HG03045 (cell line): Measurements from ENCODE around the gene TSTD1.
"Not testable (repeated sequence)": the region's sequence is repeated elsewhere in the genome, so short reads cannot be mapped to it uniquely, and the experiment has no call there.

ENCODE experiments used
- ATAC-seq: cut with Tn5 transposase; IDR thresholded peaks from one replicate; pipeline ENCODE4 v1.9.1; 2021; ENCODE audit warnings: mild to moderate bottlenecking, moderate library complexity; ENCODE audit not compliant: unreplicated experiment

Gene TSTD1

DNA sequence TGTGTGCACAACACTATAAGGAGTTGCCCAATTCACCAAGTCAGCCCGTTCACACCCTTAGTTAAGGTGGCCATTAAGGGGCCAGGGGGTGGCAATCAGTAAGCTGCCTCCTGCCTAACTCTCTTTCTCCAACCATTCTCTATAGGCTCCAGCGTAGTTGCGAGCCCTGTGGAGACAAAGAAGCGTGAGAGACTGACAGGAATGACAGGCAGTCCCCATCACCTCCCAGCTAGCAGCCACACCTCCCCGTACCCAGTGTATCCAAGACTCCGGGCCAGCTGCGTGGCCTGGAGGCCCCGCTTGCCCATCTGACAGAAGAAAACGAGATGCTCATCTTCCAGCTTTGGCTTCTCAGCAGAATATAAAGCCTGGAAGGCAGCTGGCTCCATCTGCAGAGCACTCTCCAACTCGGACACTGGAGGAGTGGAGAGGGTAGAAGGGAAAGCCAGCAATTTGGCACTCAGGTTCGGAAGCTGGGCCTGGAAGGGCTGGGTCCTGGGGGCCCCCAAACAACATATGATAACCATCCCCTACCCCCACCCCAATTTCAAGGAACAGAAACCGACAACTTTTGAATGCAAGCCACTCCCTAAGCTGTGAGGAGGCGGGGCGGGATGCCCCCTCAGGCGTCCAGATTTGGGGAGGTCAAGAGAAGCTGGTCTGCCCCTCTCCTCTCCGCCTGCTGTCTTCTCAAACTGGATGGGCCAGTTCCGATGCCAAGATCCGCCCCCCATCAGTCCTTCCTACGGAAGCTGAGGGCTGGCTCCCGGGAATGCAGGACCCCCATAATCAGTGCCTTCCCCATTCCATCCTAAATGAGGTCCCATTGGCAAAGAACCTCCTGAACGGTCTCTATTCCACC is 872 bp downstream of the TSTD1 start:
- no peak for ATAC-seq

DNA sequence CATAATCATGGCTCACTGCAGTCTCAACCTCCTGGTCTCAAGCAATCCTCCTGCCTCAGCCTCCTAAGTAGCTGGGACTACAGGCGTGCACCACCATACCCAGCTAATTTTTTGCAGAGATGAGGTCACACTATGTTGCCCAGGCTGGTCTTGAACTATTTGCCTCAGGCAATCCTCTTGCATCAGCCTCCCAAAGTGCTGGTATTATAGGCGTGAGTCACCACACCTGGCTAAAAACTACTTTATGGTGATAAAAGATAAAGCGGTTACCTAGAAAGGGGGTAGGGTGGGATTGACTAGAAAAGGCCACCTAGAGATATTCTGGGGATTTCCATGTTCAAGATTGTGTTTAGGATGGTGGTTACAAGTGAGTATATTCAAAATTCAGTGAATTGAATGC is 5.0 kb downstream of the TSTD1 start:
- ATAC-seq: no peak

GRCh38 chr1:161032409-161032808 is 6.4 kb downstream of the TSTD1 start:
- ATAC-seq: no peak

- no peak for ATAC-seq
These were observed 6.9 kb downstream of the TSTD1 start for GRCh38 chr1:161031874-161032273.

GRCh38 chr1:161029466-161029865 is 9.3 kb downstream of the TSTD1 start:
- not testable (repeated sequence) for ATAC-seq

DNA sequence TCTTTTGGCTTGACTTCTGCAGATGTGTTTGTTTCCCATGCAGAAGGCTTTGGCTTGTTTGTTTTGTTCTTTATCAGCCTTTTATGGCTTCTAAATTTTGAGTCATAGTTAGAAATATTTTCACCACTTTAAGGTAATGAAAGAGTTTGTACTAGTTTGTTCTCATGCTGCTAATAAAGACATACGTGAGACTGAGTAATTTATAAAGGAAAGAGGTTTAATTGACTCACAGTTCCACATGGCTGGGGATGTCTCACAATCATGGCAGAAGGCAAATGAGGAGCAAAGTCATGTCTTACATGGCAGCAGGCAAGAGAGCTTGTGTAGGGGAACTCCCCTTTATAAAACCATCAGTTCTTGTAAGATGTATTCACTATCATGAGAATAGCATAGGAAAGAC is 11.8 kb downstream of the TSTD1 start:
- ATAC-seq: not testable (repeated sequence)

GRCh38 chr1:161022432-161022831 is 16.3 kb downstream of the TSTD1 start:
- ATAC-seq: not testable (repeated sequence)

DNA sequence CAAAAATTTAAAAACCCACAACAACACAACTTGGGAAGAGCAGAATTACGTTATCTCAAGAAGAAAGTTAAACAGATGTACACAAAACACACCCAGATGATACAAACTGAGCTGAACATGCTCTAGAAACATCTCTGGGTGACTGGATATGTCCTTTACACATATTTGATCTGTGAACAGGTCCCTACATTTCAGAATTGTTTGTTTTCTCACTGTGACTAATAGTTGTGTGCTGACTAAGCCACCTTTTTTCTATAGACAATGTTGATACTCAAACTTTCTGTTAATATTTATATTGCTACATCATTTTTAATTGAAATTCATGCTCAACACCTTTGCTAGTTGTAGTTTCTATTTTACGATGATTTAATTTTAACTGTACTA is 16.8 kb downstream of the TSTD1 start:
- ATAC-seq: no peak

GRCh38 chr1:161021165-161021969 is 17.4 kb downstream of the TSTD1 start:
- ATAC-seq: peak; percentile 91

DNA sequence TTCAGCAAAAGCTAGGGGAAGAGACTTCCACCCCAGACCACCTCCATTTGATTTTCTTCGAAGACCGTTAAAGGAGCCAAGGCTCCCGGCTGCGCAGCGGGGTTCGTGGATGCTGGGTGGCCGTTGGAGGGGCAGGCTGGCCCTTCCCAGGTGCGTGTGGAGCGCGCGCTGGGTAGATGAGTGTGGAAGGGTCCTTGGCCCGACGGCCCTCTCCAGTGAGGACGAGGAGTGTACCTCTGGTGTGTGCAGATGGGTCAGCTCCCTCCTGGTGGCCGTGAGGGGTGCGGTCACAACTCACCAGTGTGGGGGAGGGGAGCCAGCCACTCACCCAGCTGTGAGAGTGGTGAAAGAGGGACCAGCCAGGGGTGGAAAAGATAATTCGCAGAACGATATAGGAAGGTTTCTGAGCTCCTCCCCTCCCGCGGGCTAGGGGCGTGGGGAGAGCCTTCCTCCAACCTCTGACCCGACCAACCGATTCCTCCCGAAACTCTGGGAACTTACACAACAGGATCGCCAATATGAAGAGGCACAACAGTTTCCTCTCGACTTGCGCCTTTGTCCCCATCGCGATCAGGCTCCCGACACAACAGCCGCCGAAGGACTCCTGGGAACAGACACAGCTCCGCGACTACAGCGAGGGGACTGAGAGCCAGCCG is 18.1 kb downstream of the TSTD1 start, which contains the start of gene F11R:
Gene F11R, minus strand, starts transcription at position 644 of the 656 bp plus-strand sequence. Its CDS starts 79 bp downstream, at position 565.
- peak; percentile 50 for ATAC-seq

- no peak for ATAC-seq
These were observed 18.8 kb downstream of the TSTD1 start for GRCh38 chr1:161019751-161020495.

DNA sequence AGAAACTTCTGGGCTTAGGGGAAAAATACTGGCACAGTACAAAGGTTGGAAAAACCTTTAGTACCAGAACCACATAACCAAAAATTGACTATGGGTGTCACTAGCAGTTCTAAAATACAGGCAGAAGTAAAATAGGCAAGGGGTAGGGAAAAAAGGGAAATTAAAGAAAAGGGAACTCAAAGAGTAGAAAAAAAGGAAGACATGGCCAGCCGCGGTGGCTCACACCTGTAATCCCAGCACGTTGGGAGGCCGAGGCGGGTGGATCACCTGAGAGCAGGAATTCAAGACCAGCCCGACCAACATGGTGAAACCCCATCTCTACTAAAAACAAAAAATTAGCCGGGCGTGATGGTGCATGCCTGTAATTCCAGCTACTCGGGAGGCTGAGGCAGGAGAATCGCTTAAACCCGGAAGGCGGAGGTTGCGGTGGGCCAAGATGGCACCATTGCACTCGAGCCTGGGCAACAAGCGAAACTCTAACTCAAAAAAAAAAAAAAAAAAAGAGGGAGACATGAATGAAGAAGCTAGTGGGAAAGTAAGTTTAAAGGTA is 19.6 kb downstream of the TSTD1 start:
- not testable (repeated sequence) for ATAC-seq

GRCh38 chr1:161018631-161018930 is 20.2 kb downstream of the TSTD1 start:
- no peak for ATAC-seq

- no peak for ATAC-seq
These were observed 20.8 kb downstream of the TSTD1 start for GRCh38 chr1:161017756-161018630.

- not testable (repeated sequence) for ATAC-seq
These were observed 21.6 kb downstream of the TSTD1 start for GRCh38 chr1:161017181-161017580.

DNA sequence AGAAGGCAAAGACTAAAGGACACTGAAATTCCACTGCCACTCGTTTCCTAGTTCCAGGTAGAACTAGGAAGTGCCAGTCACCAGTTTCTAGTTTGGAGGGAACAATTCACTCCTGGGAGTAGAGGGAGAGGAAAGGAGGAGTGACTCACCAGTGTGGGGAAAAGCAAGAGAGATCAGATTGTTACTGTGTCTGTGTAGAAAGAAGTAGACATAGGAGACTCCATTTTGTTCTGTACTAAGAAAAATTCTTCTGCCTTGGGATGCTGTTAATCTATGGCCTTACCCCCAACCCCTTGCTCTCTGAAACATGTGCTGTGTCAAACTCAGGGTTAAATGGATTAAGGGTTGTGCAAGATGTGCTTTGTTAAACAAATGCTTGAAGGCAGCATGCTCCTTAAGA is 22.1 kb downstream of the TSTD1 start:
- ATAC-seq: not testable (repeated sequence)

GRCh38 chr1:161013488-161014230 is 25.1 kb downstream of the TSTD1 start:
- peak; percentile 84 for ATAC-seq

DNA sequence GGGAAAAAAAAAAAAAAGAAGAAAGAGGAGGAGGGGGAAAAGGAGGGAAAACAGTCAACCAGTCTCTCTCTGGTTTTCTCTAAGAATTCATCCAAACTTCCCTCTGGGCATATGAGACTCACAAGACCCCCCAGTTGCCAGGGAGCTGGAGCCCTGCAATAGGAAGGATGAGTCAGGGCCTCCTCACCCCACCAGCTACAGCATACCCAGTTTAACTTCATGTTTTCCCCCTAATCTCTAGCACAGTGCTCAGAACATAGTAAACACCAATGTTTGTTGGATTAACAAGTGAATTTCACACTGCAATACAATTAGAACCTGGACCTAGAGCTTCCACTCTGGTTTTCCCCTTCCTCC is 25.7 kb downstream of the TSTD1 start:
- ATAC-seq: no peak

DNA sequence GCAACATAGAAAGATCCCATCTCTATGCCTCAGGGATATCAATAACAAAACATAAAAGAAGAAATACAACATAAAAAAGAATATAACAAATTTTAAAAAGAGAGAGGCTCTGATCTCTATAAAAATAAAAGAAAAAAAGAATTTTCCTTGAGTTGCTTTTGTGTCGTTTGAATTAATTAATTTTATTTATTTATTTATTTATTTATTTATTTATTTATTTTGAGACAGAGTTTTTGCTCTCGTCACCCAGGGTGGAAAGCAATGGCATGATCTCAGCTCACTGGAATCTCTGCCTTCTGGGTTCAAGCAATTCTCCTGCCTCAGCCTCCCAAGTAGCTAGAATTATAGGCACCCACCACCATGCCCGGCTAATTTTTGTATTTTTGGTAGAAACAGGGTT is 26.3 kb downstream of the TSTD1 start:
- no peak for ATAC-seq
